SJCRH30 (cell line): ENCODE data around the gene NR2F2. TPM values are rescaled to one million over a fixed set of nuclear protein-coding genes. Genes with fewer than 3 reads are reported as not detected.

Source experiments
- DNase-seq, 2 experiments: peaks; one replicate each; pipeline ENCODE4 v3.0.0-alpha.2; 2015 to 2020
- H3K27ac ChIP-seq: fragments of 250-450 bp; sonication (Bioruptor Pico); 2 replicates; pipeline ENCODE4 v1.5.1; 2020; ENCODE audit warnings: mild to moderate bottlenecking, moderate library complexity
- H3K27me3 ChIP-seq: fragments of 250-450 bp; sonication (Bioruptor Pico); 2 replicates; pipeline ENCODE4 v1.5.1; 2020; ENCODE audit warnings: mild to moderate bottlenecking, moderate library complexity
- H3K36me3 ChIP-seq: fragments of 250-450 bp; sonication (Bioruptor Pico); 2 replicates; pipeline ENCODE4 v1.5.1; 2020; ENCODE audit warnings: mild to moderate bottlenecking, moderate library complexity
- H3K4me1 ChIP-seq: fragments of 250-450 bp; sonication (Bioruptor Pico); 2 replicates; pipeline ENCODE4 v1.5.1; 2020; ENCODE audit warnings: mild to moderate bottlenecking, moderate library complexity
- H3K4me3 ChIP-seq: fragments of 250-450 bp; sonication (Bioruptor Pico); 2 replicates; pipeline ENCODE4 v1.5.1; 2020; ENCODE audit warnings: mild to moderate bottlenecking, moderate library complexity
- H3K9me3 ChIP-seq: fragments of 250-450 bp; sonication (Bioruptor Pico); replicated peaks from 2 replicates; pipeline ENCODE4 v1.5.1; 2020; ENCODE audit warnings: mild to moderate bottlenecking, moderate library complexity
- total RNA-seq: library from RNA; depleted of rRNA; stranded (reverse); fragments of >200 nt; shearing (Covaris generic); gene quantifications from 2 replicates; pipeline ENCODE4 v1.2.3, GENCODE V29; 2014; rRNA removed

The NR2F2 gene
- 24.5 and 24.9 TPM in 2 replicates for total RNA-seq

DNA sequence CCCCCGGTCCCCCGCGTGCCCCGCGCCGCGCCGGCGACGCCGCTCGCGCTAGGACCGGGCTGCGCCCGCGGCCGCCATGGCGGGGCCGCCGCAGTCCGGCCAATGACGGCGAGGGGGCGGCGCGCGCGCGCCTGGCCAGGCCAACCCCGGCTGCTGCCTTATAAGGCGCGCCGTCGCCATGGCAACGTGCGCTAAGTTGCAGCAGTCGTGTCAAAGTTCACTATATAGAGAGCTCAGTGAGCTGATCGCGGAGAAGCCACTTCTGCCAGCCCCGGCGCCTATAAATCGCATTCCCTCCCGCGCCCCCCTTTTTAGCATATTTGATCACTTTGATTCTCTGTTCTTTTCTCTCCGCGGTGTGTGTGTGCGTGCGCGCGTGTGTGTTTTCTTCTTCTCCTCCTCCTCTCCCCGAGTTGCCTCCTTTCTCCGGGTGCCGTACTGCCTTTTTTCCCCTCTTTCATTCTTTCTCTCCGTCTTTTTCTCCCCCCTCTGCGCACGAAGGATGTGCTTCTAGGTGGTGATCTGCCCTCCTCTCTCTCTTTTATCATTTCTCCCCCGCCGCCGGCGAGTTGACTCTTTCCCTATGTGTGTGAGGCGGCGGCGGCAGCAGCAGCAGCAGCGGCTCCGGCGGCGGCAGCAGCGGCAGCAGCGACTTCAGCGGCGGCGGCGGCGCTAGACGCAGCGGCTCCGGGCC is at the start of gene NR2F2:
NR2F2 (plus strand) TSS at position 251 of the 694 bp plus-strand sequence. CDS start 1,406 bp downstream, outside the sequence.
- peak within 1 kb of the TSS; percentile 77 for H3K4me3 ChIP-seq
- peaks cover 17% of the 10 kb centered on the region for H3K4me1 ChIP-seq
- peak within 1 kb of the TSS; percentile 95 for H3K27ac ChIP-seq
- DNase-seq, result peak; percentile 96 to 98
- H3K27me3 ChIP-seq, result no peaks in the 10 kb centered on the region
- peaks cover 21% of the 10 kb centered on the region for H3K36me3 ChIP-seq
- no peaks in the 10 kb centered on the region for H3K9me3 ChIP-seq

DNA sequence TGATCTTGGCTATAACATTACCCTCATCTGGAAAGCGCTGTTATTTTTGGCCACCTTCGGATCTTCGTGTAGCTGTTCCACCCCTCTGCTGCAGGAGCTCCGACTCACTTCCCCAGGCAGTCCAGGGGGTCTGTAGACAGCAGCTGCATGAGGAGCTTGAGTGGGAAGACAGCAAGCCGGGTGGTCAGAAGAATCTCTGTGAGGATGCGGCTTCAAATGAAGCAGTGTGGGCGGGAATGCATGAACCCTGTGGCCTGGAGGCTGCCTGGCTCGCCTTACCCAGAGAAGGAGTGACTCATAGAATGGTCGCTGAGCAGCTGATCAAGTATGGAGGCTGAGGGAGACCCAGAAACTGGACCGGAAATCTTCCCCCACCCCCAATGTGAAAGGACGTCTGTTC is 45.2 kb upstream of the NR2F2 start:
- Histone ChIP-seq H3K27me3 (no peaks in the 10 kb centered on the region), H3K36me3 (peaks cover 6% of the 10 kb centered on the region; the same call in 1 of the 2 replicates), H3K27ac (peak overlapping the region; percentile 84), H3K9me3 (no peaks in the 10 kb centered on the region), H3K4me3 (peak overlapping the region; percentile 35), H3K4me1 (peaks cover 24% of the 10 kb centered on the region)
- DNase-seq, result peak; percentile 97 to 98

DNA sequence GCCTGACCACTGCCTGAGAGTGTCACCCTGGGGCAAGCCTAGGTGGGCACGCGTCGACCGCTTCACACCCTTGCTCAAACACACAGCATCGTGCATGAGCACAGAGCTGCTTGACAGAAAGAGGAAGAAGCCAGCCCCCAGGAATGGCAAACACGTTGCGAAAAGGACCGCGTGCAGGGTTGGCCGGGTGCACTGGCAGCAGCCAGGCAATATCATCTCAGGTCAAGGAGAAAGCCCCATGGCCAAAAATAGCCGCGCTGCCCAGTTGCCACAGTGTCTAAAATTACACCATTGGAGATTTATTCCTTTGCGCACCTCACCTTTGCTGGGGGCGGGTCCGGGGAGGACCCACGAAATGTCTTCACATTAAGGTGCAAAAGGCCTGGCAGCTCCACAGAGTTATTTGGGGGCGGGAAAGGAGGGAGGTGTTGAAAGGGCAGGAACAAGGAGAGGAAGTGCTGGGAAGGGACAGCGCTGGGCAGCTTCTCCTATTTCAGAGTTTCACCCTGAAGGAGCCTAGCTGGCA is 44.7 kb upstream of the NR2F2 start:
- peak in 1 of 2 experiments; percentile 63 for DNase-seq
- Histone ChIP-seq H3K36me3 (peaks cover 6% of the 10 kb centered on the region; the same call in 1 of the 2 replicates), H3K27me3 (no peaks in the 10 kb centered on the region), H3K4me1 (peaks cover 24% of the 10 kb centered on the region), H3K4me3 (peak overlapping the region; percentile 35), H3K9me3 (no peaks in the 10 kb centered on the region), H3K27ac (peak overlapping the region; percentile 84)

DNA sequence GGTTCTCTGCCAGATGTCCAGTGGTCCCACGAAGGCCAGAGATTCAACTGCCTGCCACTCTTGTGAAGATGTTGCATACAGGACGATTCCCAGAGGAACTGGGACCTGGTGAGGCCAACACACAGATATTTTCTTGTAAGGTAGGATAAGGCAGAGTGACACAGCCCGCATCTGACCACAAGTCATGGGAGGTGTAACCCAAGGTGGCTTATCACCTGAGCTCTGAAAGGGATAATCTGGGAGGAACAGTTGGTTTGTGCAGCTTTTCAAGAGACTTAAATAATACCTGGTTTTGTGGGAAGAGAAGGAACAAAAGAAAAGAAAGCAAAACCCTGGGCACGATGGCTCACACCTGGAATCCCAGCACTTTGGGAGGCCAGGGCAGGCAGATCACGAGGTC is 39.8 kb upstream of the NR2F2 start:
- Histone ChIP-seq H3K4me3 (no peak overlapping the region), H3K27me3 (no peaks in the 10 kb centered on the region), H3K9me3 (no peaks in the 10 kb centered on the region), H3K36me3 (no peaks in the 10 kb centered on the region; the same call in 1 of the 2 replicates), H3K4me1 (peaks cover 12% of the 10 kb centered on the region), H3K27ac (no peak overlapping the region)
- DNase-seq, result no peak

DNA sequence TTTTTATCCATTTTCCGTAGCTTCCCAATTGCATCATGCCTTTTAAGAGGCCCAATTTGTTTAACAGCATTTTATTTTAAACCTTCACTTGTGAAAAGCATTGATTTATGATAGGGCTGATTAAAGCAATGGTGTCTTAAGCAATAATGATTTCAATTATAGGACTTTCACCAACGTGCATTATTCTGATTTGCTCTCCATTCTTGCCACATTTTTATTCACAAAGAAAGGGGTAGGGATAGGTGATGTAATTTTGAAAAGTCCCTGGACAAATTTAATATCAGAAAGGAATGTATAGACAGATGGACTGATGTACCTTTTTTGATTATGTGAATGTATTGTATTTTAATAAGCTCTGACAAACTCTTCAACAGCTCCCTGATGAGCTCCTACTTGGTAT is 37.9 kb upstream of the NR2F2 start:
- H3K36me3 ChIP-seq, result no peaks in the 10 kb centered on the region; the same call in 1 of the 2 replicates
- H3K27ac ChIP-seq, result no peak overlapping the region
- DNase-seq, result no peak
- no peaks in the 10 kb centered on the region for H3K27me3 ChIP-seq
- no peak overlapping the region for H3K4me3 ChIP-seq
- no peaks in the 10 kb centered on the region for H3K4me1 ChIP-seq
- H3K9me3 ChIP-seq, result no peaks in the 10 kb centered on the region

DNA sequence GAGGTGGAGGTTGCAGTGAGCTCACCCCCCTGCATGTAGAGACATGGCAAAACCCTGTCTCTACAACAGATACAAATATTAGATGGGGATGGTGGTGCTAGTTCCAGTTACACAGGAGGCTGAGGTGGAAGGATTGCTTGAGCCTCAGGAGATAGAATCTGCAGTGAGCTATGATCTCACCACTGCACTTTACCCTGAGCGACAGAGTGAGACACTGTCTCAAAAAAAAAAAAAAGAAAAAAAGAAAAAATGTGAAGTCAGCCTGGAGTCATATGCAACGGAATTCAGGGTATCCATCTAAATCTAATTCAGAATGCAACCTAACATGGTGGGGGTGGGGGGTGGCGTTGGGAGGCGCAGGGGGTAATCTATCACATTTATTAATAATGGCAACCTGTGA is 37.1 kb upstream of the NR2F2 start:
- H3K4me1 ChIP-seq, result no peaks in the 10 kb centered on the region
- H3K9me3 ChIP-seq, result peaks cover 5% of the 10 kb centered on the region; the same call in 1 of the 2 replicates
- H3K27me3 ChIP-seq, result no peaks in the 10 kb centered on the region
- DNase-seq, result no peak
- no peak overlapping the region for H3K27ac ChIP-seq
- no peaks in the 10 kb centered on the region; the same call in 1 of the 2 replicates for H3K36me3 ChIP-seq
- H3K4me3 ChIP-seq, result no peak overlapping the region

DNA sequence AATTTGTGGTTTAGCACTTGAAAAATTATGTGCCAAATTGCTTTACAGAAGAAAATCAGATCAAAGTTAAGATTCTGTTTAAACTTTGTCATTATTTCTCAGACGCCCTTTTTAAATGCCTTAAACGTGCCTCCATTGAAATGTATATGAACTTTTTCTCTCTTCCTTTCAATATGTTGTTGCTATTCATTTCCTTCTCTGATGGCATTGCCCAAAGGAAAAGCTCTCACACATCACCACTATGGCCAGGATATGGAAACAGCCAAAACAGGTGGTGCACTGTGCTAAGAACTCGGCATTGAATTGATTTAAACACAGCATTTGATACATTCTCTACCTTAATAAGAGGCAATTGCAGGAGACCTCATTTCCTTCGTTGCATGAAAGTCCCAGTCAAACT is 35.7 kb upstream of the NR2F2 start:
- Histone ChIP-seq H3K27ac (no peak overlapping the region), H3K4me1 (no peaks in the 10 kb centered on the region), H3K4me3 (no peak overlapping the region), H3K27me3 (no peaks in the 10 kb centered on the region), H3K36me3 (no peaks in the 10 kb centered on the region), H3K9me3 (peaks cover 5% of the 10 kb centered on the region; the same call in 1 of the 2 replicates)
- DNase-seq, result no peak

DNA sequence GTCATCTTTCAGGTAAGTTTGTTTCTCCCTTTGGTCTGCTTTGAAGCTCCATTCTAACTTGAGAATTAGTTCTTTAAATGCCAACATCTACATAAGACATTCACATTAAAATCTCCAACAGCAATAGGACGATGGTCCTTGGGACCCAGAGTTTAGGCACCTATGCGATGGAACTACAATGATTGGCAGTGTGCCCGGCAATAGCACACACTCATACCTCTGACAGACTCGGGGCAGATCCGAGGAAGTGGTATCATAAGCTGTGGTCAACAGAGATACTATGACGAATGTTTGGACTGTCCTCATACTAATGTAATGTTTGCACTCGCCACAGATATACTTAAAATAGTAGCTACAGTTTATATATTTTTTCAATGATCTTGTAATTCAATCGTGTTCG is 34.2 kb upstream of the NR2F2 start:
- H3K36me3 ChIP-seq, result no peaks in the 10 kb centered on the region
- H3K9me3 ChIP-seq, result peaks cover 5% of the 10 kb centered on the region; the same call in 1 of the 2 replicates
- DNase-seq, result no peak
- H3K27me3 ChIP-seq, result no peaks in the 10 kb centered on the region
- H3K4me1 ChIP-seq, result no peaks in the 10 kb centered on the region
- H3K27ac ChIP-seq, result no peak overlapping the region
- H3K4me3 ChIP-seq, result no peak overlapping the region

DNA sequence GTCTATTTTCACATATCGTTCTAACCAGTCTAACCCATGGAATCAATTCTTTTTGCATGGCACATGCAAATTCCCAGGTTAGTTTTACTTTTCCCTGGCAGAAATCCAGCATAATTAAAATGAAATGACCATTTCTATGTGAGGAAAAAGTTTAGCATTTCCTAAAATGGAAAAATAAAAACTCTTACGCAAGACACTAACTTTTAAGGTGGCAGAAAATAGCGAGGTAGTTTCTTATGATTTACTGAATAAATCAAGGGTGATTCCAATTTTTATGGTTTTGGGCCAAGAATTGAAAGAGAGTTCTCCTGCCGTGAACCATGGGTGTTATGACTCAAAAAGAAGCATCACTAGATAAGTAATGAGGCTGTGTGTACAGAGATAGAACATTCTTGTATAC is 32.7 kb upstream of the NR2F2 start:
- no peaks in the 10 kb centered on the region for H3K27me3 ChIP-seq
- no peak for DNase-seq
- no peaks in the 10 kb centered on the region for H3K36me3 ChIP-seq
- no peak overlapping the region for H3K4me3 ChIP-seq
- H3K9me3 ChIP-seq, result peaks cover 5% of the 10 kb centered on the region; the same call in 1 of the 2 replicates
- no peak overlapping the region for H3K27ac ChIP-seq
- no peaks in the 10 kb centered on the region for H3K4me1 ChIP-seq

DNA sequence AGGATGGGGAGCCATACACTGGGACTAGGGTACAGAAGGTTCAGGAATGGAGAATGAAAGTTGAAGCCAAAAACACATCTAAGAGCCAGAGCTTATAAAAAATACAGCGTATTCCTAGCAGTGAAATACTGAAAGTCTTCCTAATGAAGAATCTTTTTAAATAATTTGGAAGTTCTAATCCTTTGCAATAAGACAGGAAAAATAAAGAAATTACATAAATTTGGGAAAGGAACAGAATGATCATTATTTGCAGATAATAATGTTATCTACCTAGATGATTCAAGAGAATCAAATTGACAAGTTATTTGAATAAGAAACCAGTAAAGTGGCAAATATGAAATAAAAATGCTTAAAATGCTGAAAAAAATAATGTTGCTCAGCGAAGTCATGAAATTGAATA is 32.3 kb upstream of the NR2F2 start:
- Histone ChIP-seq H3K4me1 (no peaks in the 10 kb centered on the region), H3K9me3 (peaks cover 5% of the 10 kb centered on the region; the same call in 1 of the 2 replicates), H3K27ac (no peak overlapping the region), H3K4me3 (no peak overlapping the region), H3K27me3 (no peaks in the 10 kb centered on the region), H3K36me3 (no peaks in the 10 kb centered on the region)
- DNase-seq, result no peak

DNA sequence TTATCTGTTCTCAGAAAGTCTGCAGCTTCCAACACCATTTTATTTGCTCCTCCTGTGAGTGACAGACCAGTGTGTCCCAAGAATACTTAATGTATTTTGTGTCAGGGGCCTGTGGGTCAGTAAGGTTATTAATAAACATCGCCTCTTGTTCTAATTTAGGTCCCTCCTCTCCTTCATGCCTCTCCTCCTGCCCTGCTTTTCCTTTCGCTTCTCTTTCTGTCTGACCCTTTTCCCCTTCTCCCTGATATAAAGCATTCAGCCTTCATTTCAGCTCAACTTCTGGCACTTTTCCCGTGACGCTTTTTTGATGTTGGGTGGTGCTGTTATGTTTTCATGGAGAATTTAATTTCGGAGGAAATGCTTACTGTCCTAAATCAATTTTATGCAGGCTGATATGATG is 29.7 kb upstream of the NR2F2 start:
- DNase-seq, result no peak
- Histone ChIP-seq H3K4me1 (no peaks in the 10 kb centered on the region), H3K4me3 (no peak overlapping the region), H3K27ac (no peak overlapping the region), H3K9me3 (peaks cover 5% of the 10 kb centered on the region; the same call in 1 of the 2 replicates), H3K27me3 (no peaks in the 10 kb centered on the region), H3K36me3 (no peaks in the 10 kb centered on the region)

DNA sequence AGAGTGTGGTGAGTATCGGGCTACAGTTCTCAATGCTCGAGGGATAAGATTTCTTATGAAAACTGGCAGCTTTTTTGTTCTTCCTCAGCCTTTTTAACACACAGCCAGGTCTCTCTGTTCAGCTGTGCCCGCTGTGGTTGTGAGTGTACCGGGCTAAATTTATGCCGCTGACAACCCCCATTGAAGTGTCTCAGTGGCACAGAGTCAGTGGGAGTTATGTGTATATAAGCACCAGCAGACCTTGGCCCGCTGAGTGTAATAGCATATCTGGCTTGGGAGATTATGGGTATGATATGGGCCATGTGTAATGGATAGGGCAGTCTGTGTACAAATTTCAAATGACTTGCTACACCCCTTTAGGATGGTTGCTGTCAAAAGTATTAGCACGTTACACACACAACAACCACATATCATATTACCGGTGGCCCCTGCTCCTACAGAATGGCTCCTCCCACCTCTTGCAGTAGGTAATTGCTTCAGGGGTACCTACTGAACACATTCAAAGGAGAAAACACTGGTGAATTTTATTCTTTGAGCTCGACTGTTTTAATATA is 26.9 kb upstream of the NR2F2 start:
- Histone ChIP-seq H3K4me3 (no peak overlapping the region), H3K36me3 (no peaks in the 10 kb centered on the region)
- DNase-seq, result no peak

DNA sequence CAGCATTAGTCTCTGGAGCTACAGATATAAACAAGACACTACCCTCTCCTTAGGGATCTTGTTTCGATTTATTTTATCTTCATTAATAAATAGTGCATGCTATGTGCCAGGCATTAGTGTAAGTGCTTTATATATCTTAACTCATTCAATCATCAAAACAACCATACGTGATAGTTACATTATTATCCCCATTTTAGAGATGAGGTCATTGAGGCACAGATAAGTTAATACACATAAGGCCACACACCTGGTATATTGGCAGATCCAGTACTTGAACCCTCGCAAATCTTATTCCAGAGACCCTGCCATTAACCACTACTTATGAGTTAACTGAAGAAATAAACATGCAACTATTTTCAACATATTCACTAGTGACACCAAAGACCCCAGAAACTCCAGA is 25.7 kb upstream of the NR2F2 start:
- no peaks in the 10 kb centered on the region for H3K27me3 ChIP-seq
- no peak overlapping the region for H3K4me3 ChIP-seq
- no peaks in the 10 kb centered on the region for H3K36me3 ChIP-seq
- no peaks in the 10 kb centered on the region; the same call in 1 of the 2 replicates for H3K9me3 ChIP-seq
- no peak overlapping the region for H3K27ac ChIP-seq
- no peak for DNase-seq
- H3K4me1 ChIP-seq, result no peaks in the 10 kb centered on the region

More for the DNA sequence above, 26.9 kb upstream of the NR2F2 start:
- Histone ChIP-seq H3K27ac (no peak overlapping the region), H3K4me1 (no peaks in the 10 kb centered on the region), H3K27me3 (no peaks in the 10 kb centered on the region), H3K9me3 (no peaks in the 10 kb centered on the region; the same call in 1 of the 2 replicates)

DNA sequence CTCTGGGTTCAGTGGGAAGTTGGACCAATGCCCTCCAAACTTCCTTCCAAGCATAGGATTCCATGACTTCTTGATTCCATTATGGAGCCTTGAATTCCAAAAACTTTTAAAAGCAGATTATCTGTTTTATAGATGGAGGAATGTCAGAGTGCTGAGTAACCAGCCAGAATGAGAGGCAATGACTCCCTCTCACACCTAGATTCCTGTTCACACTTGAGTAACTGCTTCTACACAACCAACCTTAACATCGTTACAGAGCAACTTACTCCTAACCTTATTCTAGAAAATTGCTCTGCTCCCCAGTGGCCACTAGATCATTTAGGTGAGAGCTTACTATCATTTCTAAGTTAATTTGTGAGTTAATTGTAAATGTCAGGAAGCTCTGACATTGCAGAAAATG is 24.2 kb upstream of the NR2F2 start:
- Histone ChIP-seq H3K9me3 (no peaks in the 10 kb centered on the region; the same call in 1 of the 2 replicates), H3K27ac (no peak overlapping the region), H3K4me1 (no peaks in the 10 kb centered on the region), H3K4me3 (no peak overlapping the region), H3K36me3 (no peaks in the 10 kb centered on the region), H3K27me3 (no peaks in the 10 kb centered on the region)
- no peak for DNase-seq

DNA sequence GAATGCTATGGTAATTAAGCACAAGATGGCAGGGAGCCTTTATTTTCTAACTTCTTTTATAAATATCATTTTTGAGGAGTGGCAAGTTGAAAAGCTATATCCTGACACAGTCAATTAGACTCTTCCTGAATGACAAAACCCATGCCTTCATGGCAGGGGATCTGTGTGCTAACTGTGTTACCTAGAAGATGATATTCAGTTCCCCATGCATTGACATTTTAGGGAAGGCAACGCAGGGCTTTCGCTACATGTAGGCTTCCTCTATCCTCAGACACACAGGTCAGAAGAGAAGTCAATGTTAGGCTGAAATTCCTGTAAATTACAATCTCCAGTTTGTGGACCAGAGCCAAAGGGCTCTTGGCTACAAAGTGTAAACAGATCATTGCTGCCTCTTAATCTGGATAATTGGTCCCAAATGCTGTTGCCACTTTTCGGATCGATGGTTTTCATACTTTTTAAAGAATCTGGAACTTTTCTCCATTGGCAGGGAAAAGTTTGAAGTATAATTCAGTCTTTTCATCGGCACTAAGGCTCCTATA is 22.6 kb upstream of the NR2F2 start:
- Histone ChIP-seq H3K4me3 (no peak overlapping the region), H3K9me3 (no peaks in the 10 kb centered on the region; the same call in 1 of the 2 replicates), H3K36me3 (no peaks in the 10 kb centered on the region), H3K27me3 (no peaks in the 10 kb centered on the region), H3K27ac (no peak overlapping the region), H3K4me1 (no peaks in the 10 kb centered on the region)
- no peak for DNase-seq
